GM10248 (cell line): Measurements from ENCODE around the gene AP1S2.

Experiments used
- CTCF ChIA-PET: fragments of 300-600 bp; sonication (Branson Sonifier 250); formaldehyde crosslinking; extraction: SDS; loops from one replicate; lab custom pipeline; 2021; ENCODE audit warnings: antibody characterized with exemption; lab: Yijun Ruan, JAX
- POLR2A ChIA-PET: fragments of 350-650 bp; sonication (Branson Sonifier 250); formaldehyde crosslinking; extraction: SDS; loops from one replicate; lab custom pipeline; 2020; ENCODE audit warnings: antibody characterized with exemption; lab: Yijun Ruan, JAX
- DNase-seq: peaks from one replicate; pipeline ENCODE4 v3.0.0; 2012; ENCODE audit errors: extremely low spot score
- CTCF ChIP-seq: IDR thresholded peaks from 2 replicates; pipeline ENCODE4 v1.5.1; 2012; ENCODE audit warnings: mild to moderate bottlenecking, low read depth; ENCODE audit errors: extremely low read depth, missing control alignments, control extremely low read depth

AP1S2 gene

DNA sequence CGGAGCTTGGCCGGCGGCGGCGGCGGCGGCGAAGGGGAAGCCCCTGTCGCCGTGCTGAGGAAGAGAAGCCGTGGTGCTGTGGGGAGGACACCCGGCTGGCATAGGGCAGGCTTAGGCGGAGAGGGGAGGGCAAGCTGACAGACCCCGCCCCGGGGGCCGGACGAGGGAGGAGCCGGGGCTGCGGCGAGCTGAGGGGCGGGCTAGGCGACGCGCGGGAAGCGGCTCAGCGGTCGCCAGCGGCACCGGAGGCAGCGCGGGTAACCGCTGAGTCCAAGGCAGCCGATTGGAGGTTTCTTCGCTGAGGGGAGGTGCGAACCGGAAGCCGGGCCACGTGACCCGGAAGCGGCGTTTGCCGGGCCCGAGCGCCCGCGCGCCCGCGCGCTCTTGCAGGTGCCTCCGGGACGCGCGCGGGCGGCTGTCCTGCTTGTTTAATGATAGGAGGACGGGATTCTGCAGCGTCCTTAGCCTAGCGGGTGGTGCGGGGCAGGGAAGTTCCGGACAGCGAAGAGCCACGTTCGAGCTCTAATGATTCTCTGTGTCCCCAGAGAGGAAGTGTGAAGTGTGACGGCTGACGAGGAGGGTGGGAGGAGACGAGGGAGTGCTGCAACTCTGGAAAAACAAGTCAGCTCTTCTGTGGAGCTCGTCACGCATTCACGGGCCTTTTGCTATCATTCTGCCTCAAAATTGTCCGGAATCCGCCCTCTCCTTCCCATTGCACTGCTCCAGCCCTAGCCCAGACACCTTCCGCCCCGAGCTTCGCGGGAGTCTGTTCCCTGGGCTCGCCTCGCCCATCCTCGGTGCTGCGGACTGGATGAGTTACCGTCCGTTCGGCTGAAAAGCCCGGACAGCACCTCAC, at the start of gene AP1S2:
Gene AP1S2 (minus strand): TSS at position 102 of the 856 bp plus-strand sequence. CDS start 2,289 bp downstream, outside the sequence.
- DNase-seq: peak; percentile 93
- TF ChIP-seq CTCF: no peak
- POLR2A ChIA-PET: no interaction called here
- CTCF ChIA-PET: interaction anchor here (0.9 kb wide), 1 partner anchor 17 kb away, joined by 3 read pairs; no protein-coding TSS in a partner anchor

DNA sequence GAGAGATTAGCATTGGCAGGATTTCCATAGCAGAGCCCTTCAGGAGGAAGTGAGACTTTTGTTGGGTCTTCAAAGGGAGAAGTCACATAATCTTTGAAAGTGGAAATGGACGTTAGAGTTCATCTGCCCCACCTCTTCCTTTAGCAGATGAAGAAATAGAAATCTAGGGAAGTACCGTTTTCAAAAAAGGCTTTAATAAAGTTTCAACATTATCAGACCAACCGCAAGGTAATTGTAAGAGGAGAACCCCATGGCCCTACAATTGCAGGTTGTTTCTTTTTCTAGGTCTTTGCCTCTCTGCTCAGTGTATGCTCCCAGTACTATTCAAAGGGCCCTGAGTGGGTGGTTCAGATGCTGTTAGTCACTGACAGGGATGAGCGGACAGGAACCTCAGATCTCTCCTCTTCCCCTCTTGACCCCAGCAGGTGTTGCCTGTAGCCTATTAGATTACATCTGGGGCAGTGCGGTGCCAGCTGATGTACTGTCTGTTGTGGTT, 48.6 kb upstream of the AP1S2 start:
- POLR2A ChIA-PET: no interaction called here
- CTCF ChIA-PET: no interaction called here
- TF ChIP-seq CTCF: no peak
- DNase-seq: peak; percentile 58

DNA sequence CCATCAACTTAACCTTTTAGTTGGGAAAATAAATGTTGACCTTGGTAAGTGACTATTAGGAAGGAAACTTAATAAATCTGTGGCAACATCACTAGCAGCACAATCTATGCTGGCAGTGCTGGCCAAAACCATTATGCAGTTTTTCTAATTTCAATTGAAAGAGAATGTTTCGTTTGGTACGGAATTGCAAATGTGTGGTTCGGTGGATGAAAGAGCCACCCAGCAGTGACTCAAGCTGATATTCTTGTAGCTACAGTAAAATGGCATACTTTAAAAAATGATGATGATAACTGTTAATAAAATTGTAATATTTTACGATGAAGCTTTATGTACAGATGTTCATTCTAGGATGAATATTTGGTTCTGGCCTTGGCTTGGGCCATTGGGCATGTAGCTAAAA, 40.7 kb upstream of the AP1S2 start:
- ChIA-PET POLR2A (no interaction called here), CTCF (interaction anchor here (1.0 to 1.3 kb wide), 2 partner anchors 29 to 46 kb away, joined by 3 read pairs; no protein-coding TSS in a partner anchor)
- no peak for DNase-seq
- TF ChIP-seq CTCF: no peak

- POLR2A ChIA-PET: no interaction called here
Observed at GRCh38 chrX:15894724-15895123, 40.1 kb upstream of the AP1S2 start.

DNA sequence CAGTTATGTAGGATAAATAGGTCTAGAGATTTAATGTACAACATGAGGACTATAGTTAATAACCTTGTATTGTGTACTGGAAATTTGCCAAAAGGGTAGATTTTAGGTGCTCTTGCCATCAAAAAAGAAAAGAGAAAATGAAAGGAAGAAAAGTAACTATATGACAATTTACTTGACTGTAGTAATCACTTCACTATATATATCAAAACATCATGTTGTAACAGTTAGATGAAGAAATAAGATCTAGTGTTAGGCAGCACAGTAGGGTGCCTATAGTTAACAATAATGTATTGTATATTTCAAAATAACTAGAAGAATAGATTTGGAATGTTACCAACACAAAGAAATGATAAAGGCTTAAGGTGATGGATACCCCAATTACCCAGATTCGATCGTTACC, 35.9 kb upstream of the AP1S2 start:
- no peak for TF ChIP-seq CTCF
- POLR2A ChIA-PET: no interaction called here
- no peak for DNase-seq
- CTCF ChIA-PET: no interaction called here

More at GRCh38 chrX:15894724-15895123, 40.1 kb upstream of the AP1S2 start:
- DNase-seq: no peak
- no peak for TF ChIP-seq CTCF
- CTCF ChIA-PET: interaction anchor here (1.3 kb wide), 1 partner anchor 29 kb away, joined by 3 read pairs; no protein-coding TSS in a partner anchor

GRCh38 chrX:15888062-15888461, 33.4 kb upstream of the AP1S2 start:
- POLR2A ChIA-PET: no interaction called here
- TF ChIP-seq CTCF: no peak
- CTCF ChIA-PET: no interaction called here
- no peak for DNase-seq
